ENCODE data around the gene RIF1.

DNA sequence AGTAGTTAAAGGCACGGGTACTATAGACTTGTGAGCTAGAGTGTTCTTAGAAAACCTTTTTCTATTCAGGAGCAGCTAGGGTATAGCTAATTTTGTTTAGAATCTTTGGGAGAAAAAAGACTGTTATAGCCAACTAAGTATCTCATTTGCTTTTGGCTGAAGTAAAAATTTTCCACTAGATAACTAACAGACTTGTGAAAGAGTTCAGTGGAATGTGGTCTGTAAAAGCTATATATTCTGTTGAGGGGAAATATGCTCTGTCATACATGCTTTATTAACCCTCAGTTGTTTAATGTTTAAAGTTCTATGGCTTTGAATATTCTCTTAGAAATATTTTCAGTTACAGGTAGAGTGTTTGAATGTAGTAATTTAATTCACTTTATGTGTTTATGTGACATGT, 49.7 kb downstream of the RIF1 start:
- TF ChIP-seq, protein P1, sequence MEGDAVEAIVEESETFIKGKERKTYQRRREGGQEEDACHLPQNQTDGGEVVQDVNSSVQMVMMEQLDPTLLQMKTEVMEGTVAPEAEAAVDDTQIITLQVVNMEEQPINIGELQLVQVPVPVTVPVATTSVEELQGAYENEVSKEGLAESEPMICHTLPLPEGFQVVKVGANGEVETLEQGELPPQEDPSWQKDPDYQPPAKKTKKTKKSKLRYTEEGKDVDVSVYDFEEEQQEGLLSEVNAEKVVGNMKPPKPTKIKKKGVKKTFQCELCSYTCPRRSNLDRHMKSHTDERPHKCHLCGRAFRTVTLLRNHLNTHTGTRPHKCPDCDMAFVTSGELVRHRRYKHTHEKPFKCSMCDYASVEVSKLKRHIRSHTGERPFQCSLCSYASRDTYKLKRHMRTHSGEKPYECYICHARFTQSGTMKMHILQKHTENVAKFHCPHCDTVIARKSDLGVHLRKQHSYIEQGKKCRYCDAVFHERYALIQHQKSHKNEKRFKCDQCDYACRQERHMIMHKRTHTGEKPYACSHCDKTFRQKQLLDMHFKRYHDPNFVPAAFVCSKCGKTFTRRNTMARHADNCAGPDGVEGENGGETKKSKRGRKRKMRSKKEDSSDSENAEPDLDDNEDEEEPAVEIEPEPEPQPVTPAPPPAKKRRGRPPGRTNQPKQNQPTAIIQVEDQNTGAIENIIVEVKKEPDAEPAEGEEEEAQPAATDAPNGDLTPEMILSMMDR (conservative IDR thresholded peaks at IDR 0.05; ENCODE audit: low read length), result no peak
- TF ChIP-seq EZH2phosphoT487 (IDR thresholded peaks at IDR 0.05; ENCODE audit: borderline replicate concordance), result no peak
